ENCODE measurements around the gene KCNK4.

DNA sequence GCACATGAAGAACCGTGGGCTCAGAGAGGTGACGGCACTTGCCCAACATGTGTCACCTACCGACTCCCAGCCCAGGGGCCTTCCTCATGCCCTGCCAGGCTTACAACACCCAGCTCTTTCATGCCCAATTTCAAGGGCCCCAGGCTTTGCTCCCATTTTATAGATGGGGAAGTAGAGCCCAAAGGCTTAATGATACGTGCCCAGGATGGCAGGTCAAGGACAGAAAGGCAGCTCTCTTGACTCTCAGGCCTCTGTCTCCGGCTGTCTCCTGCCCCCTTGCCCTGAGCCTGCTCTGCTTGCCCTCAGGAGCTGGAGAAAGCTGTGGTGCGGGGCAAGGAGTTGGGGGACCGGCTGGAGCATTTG, 57.9 kb downstream of the KCNK4 start:
- TF ChIP-seq, protein P1, sequence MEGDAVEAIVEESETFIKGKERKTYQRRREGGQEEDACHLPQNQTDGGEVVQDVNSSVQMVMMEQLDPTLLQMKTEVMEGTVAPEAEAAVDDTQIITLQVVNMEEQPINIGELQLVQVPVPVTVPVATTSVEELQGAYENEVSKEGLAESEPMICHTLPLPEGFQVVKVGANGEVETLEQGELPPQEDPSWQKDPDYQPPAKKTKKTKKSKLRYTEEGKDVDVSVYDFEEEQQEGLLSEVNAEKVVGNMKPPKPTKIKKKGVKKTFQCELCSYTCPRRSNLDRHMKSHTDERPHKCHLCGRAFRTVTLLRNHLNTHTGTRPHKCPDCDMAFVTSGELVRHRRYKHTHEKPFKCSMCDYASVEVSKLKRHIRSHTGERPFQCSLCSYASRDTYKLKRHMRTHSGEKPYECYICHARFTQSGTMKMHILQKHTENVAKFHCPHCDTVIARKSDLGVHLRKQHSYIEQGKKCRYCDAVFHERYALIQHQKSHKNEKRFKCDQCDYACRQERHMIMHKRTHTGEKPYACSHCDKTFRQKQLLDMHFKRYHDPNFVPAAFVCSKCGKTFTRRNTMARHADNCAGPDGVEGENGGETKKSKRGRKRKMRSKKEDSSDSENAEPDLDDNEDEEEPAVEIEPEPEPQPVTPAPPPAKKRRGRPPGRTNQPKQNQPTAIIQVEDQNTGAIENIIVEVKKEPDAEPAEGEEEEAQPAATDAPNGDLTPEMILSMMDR (IDR thresholded peaks at IDR 0.05) = no peak
- TF ChIP-seq POLR2A (IDR thresholded peaks at IDR 0.05) = no peak
